Body of pancreas (tissue), 4 donors: ENCODE results near the gene BDP1.
"Not testable (repeated sequence)": the region's sequence is repeated elsewhere in the genome, so short reads cannot be mapped to it uniquely, and the experiment has no call there.

Experiments used
- CTCF ChIP-seq, 7 experiments: fragments of 450-650 bp in 4 of 7; fragments of 200-600 bp in 3 of 7; sonication (generic) in 3 of 7; IDR thresholded peaks; one replicate each; pipeline ENCODE4 v1.5.1; 2016 to 2019; ENCODE audit warnings: antibody characterized with exemption in 7 of 7
- POLR2A ChIP-seq, 3 donors: fragments of 450-650 bp; IDR thresholded peaks; one replicate each; pipeline ENCODE4 v1.6.1; 2016; ENCODE audit warnings: antibody characterized with exemption in 3 of 3, mild to moderate bottlenecking in 2 of 3

- TF ChIP-seq CTCF, POLR2A (IDR thresholded peaks at IDR 0.05): not testable (repeated sequence)
Observed at GRCh38 chr5:71432410-71432809, 23.0 kb upstream of the BDP1 start.
